Neural progenitor cell (in vitro differentiated cells): ENCODE results near the gene RBP4. TPM values are rescaled to one million over a fixed set of nuclear protein-coding genes. Genes with fewer than 3 reads are reported as not detected.

ENCODE experiments used
- total RNA-seq: library from RNA; depleted of rRNA; stranded (reverse); fragments of >200 nt; gene quantifications from 2 replicates; pipeline ENCODE4 v1.2.3, GENCODE V29; 2015; ENCODE audit warnings: low replicate concordance

The RBP4 gene
- total RNA-seq, 1 donor from 2014 or later: 0.28 TPM

Other genes starting within 250 kb of the RBP4 start
- 1.2 and 1.6 TPM in 2 replicates for gene MYOF, start 118.9 kb downstream of the RBP4 start, total RNA-seq
- 36.8 and 57.7 TPM in 2 replicates for gene CEP55, start 104.6 kb downstream of the RBP4 start, total RNA-seq
- gene FFAR4, start 34.6 kb downstream of the RBP4 start, total RNA-seq: 0.04 and 0.06 TPM in 2 replicates
- gene PDE6C, start 11.3 kb upstream of the RBP4 start, total RNA-seq: not detected in 2 replicates
- gene FRA10AC1, start 101.4 kb upstream of the RBP4 start, total RNA-seq: 15.8 and 31.4 TPM in 2 replicates
- 9.2 and 20.2 TPM in 2 replicates for gene LGI1, start 156.7 kb upstream of the RBP4 start, total RNA-seq